Prostate gland (tissue), 2 donors: ENCODE data around the gene ACTN4.

Experiments
- CTCF ChIP-seq, 4 experiments: fragments of 200-600 bp in 2 of 4; fragments of 450-650 bp in 2 of 4; sonication (generic) in 2 of 4; IDR thresholded peaks; 1 replicate in 3 of 4; 2 replicates in 1 of 4; pipeline ENCODE4 v1.5.1; 2016 to 2019; ENCODE audit warnings: antibody characterized with exemption in 4 of 4, mild to moderate bottlenecking in 2 of 4, moderate library complexity in 2 of 4
- POLR2A ChIP-seq: fragments of 450-650 bp; IDR thresholded peaks from one replicate; pipeline ENCODE4 v1.6.1; 2016; ENCODE audit warnings: antibody characterized with exemption, mild to moderate bottlenecking
- POLR2AphosphoS5 ChIP-seq: sonication (generic); formaldehyde crosslinking; IDR thresholded peaks from one replicate; pipeline ENCODE4 v1.6.1; 2017; ENCODE audit warnings: antibody characterized with exemption

DNA sequence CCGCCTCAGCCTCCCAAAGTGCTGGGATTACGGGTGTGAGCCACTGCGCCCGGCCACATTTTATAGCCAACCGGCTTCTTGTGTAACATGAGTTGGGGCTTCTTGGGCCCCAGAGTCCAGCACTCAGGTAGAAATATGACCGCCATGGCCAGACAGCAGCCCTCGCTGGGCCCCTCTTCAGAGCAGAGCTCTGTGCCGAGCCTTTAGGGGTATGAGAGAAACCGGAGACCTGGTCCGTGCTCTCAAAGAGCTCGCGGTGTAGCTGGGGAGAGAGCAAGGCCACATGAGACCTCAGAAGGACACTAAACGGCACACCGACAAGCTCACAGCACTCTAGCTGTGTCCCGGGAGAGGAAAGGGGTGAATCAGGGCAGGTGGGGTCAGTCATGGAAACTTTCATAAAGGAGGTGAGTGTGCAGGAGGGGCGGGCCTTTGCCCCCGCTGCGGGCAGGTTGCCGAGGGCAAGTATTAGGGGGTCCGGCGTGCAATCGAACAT is 15.8 kb downstream of the ACTN4 start:
- TF ChIP-seq POLR2A (no peak), CTCF (IDR thresholded peaks at IDR 0.05) (no peak), POLR2AphosphoS5 (no peak)
